K562 (cell line): Measurements from ENCODE around the gene GOLGA8S. TPM values are rescaled to one million over a fixed set of nuclear protein-coding genes. Genes with fewer than 3 reads are reported as not detected.
A peak's percentile ranks its signal among the peaks of the same experiment; 100 is the strongest.
"Not testable (repeated sequence)": the region's sequence is repeated elsewhere in the genome, so short reads cannot be mapped to it uniquely, and the experiment has no call there.

Experiments used
- ATAC-seq: fragments of 200-7000 bp; cut with Tn5 transposase; 3 replicates; pipeline ENCODE4 v1.9.1; 2020; ENCODE audit warnings: moderate library complexity
- Bru-seq: library from RNA; stranded (reverse); fragments of 400-500 nt; gene quantifications from one replicate; lab custom pipeline; 2021; lab: Mats Ljungman, UMichigan
- BruChase-seq, 2 experiments: library from RNA; stranded (reverse); fragments of 400-500 nt; gene quantifications; one replicate each; lab custom pipeline; 2021; lab: Mats Ljungman, UMichigan
- BruUV-seq: library from RNA; stranded (reverse); fragments of 400-500 nt; replicated peaks from 2 replicates; lab custom pipeline; 2021; lab: Mats Ljungman, UMichigan
- CTCF ChIA-PET: fragments of 300-600 bp; formaldehyde crosslinking; extraction: SDS; loops from one replicate; lab custom pipeline; 2021; ENCODE audit warnings: low intra/inter-chr PET ratio; lab: Yijun Ruan, JAX
- POLR2A ChIA-PET: fragments of 300-600, 350-650 bp; sonication (Branson Sonifier 250); formaldehyde crosslinking; extraction: SDS; loops from one replicate; lab custom pipeline; 2021; ENCODE audit warnings: antibody characterized with exemption, inconsistent platforms; lab: Yijun Ruan, JAX
- DNase-seq, 4 experiments: peaks; one replicate each; pipeline versions ENCODE4 v3.0.0 to v3.0.0-alpha.2; 2011 to 2018; ENCODE audit warnings: low spot score in 3 of 4, mixed read lengths in 3 of 4; ENCODE audit errors: extremely low read depth in 1 of 4
- FAIRE-seq: peaks from 2 replicates; lab custom pipeline; 2011; peaks lifted over from hg19 to GRCh38; lab: Jason Lieb, UNC
- H2AFZ ChIP-seq: 2 replicates; pipeline ENCODE4 v1.6.0; 2011; ENCODE audit warnings: low read depth, low read length, control low read depth, inconsistent platforms
- H3K27ac ChIP-seq: fragments of 200-600 bp; 3 replicates; pipeline ENCODE4 v1.8.0; 2011; ENCODE audit warnings: low read depth, mild to moderate bottlenecking, control low read depth, inconsistent platforms, low read length, moderate library complexity, mixed read lengths; ENCODE audit errors: extremely low read depth
- H3K27me3 ChIP-seq, 2 experiments: fragments of 300-600 bp in 1 of 2; 2 replicates in 1 of 2; 3 replicates in 1 of 2; pipeline versions ENCODE4 v1.6.0 to v1.8.0; 2011; ENCODE audit warnings: inconsistent platforms in 2 of 2, low read length in 2 of 2, mild to moderate bottlenecking in 1 of 2, mixed read lengths in 1 of 2, moderate library complexity in 1 of 2; ENCODE audit not compliant: control insufficient read depth in 2 of 2, insufficient read depth in 2 of 2
- H3K36me3 ChIP-seq: fragments of 300-600 bp; 3 replicates; pipeline ENCODE4 v1.8.0; 2011; ENCODE audit warnings: mild to moderate bottlenecking, low read length, inconsistent platforms; ENCODE audit not compliant: control insufficient read depth, insufficient read depth
- H3K4me1 ChIP-seq, 2 experiments: fragments of 200-600 bp in 1 of 2; replicated peaks in 1 of 2; 2 replicates in 1 of 2; 3 replicates in 1 of 2; pipeline versions ENCODE4 v1.5.1 to v1.8.0; 2011; ENCODE audit warnings: inconsistent platforms in 2 of 2, low read length in 2 of 2, mild to moderate bottlenecking in 1 of 2, mixed read lengths in 1 of 2, moderate library complexity in 1 of 2; ENCODE audit not compliant: control insufficient read depth in 2 of 2, insufficient read depth in 2 of 2
- H3K4me2 ChIP-seq: 2 replicates; pipeline ENCODE4 v1.6.1; 2011; ENCODE audit warnings: low read length, control low read depth, inconsistent platforms, mixed read lengths; ENCODE audit not compliant: insufficient read depth
- H3K4me3 ChIP-seq: fragments of 200-600 bp; sonication (generic), shearing (Covaris generic); 2 replicates; pipeline ENCODE4 v1.5.1; 2016; ENCODE audit warnings: control low read depth, inconsistent platforms
- H3K79me2 ChIP-seq: fragments of 200-600 bp; 3 replicates; pipeline ENCODE4 v1.8.0; 2011; ENCODE audit warnings: low read length, inconsistent platforms; ENCODE audit not compliant: control insufficient read depth, insufficient read depth
- H3K9ac ChIP-seq, 2 experiments: 2 replicates each; pipeline versions ENCODE4 v1.6.0 to v1.6.1; 2011; ENCODE audit warnings: low read depth in 2 of 2, low read length in 2 of 2, control low read depth in 1 of 2, inconsistent platforms in 1 of 2, mild to moderate bottlenecking in 1 of 2, mixed read lengths in 1 of 2; ENCODE audit not compliant: insufficient read depth in 1 of 2
- H3K9me1 ChIP-seq: one replicate; pipeline ENCODE4 v1.6.0; 2011; ENCODE audit warnings: inconsistent platforms, mild to moderate bottlenecking, low read length, moderate library complexity; ENCODE audit not compliant: control insufficient read depth, insufficient read depth
- H3K9me3 ChIP-seq: replicated peaks from 2 replicates; pipeline ENCODE4 v1.5.1; 2011; ENCODE audit warnings: low read depth, low read length, inconsistent platforms; ENCODE audit not compliant: control insufficient read depth, insufficient read depth
- H4K20me1 ChIP-seq: replicated peaks from 2 replicates; pipeline ENCODE4 v1.6.1; 2011; ENCODE audit warnings: low read length, inconsistent platforms, mixed read lengths; ENCODE audit not compliant: control insufficient read depth, insufficient read depth
- WGBS: fragments of 100-300 bp; shearing (Covaris generic); methylation state at CpG from one replicate; pipeline ENCODE4 v1.1.6; 2016; ENCODE audit warnings: low coverage, mixed read lengths; ENCODE audit not compliant: insufficient coverage; ENCODE audit errors: missing lambda C conversion rate; 5-methylcytosine and 5-hydroxymethylcytosine counted together
- in situ Hi-C: fragments of 300-500 bp; cut with MboI; formaldehyde crosslinking; loops from 4 replicates; pipeline ENCODE4 v1.15.0; 2018; ENCODE audit warnings: inconsistent platforms, mixed read lengths
- intact Hi-C: fragments of 100-400 bp; cut with micrococcal nuclease; formaldehyde crosslinking; loops from 2 replicates; pipeline ENCODE4 v1.14.2; 2022
- long read RNA-seq, 3 experiments: library from polyadenylated mRNA in 2 of 3; library from RNA in 1 of 3; unstranded in 2 of 3; stranded (forward) in 1 of 3; transcript quantifications; one replicate each; pipeline ENCODE4 v2.0.0, GENCODE V29; 2019 to 2022
- polyA minus RNA-seq, 3 experiments: library from RNA; depleted of rRNA, polyadenylated mRNA; stranded (reverse); fragments of >200 nt; gene quantifications; 2 replicates each; pipeline ENCODE4 v1.2.3, GENCODE V29; 2011
- polyA plus RNA-seq, 8 experiments: library from polyadenylated mRNA; depleted of rRNA in 4 of 8; stranded (reverse) in 5 of 8; unstranded in 3 of 8; fragments of >200 nt; fragmentation: Nextera tagmentation in 2 of 8; fragmentation: Illumina TruSeq in 1 of 8; extraction: Ambion mirVana in 2 of 8; extraction: Trizol in 1 of 8; gene quantifications; 2 replicates each; pipeline versions ENCODE4 v1.2.1 to v1.2.3, GENCODE V29; 2011 to 2014; ENCODE audit warnings: inconsistent platforms in 1 of 8, missing spikeins in 1 of 8
- total RNA-seq, 7 experiments: library from RNA; depleted of rRNA in 6 of 7; stranded (reverse); fragments of >200 nt in 6 of 7; fragmentation: Illumina TruSeq in 2 of 7; extraction: Trizol in 2 of 7; gene quantifications; 2 replicates each; pipeline versions ENCODE4 v1.2.1 to v1.2.3, GENCODE V29; 2011 to 2021; ENCODE audit warnings: low replicate concordance in 1 of 7

GOLGA8S gene
- total RNA-seq (2011; cell fraction: chromatin; rRNA removed; ENCODE audit: low replicate concordance) = not detected in 2 replicates
- total RNA-seq (2011; cell fraction: nucleolus; rRNA removed) = not detected in 2 replicates
- total RNA-seq (2011; cell fraction: nucleoplasm; rRNA removed) = not detected in 2 replicates
- not detected in 2 replicates for total RNA-seq (2014; rRNA removed)
- not detected in 2 replicates for total RNA-seq (2014; rRNA removed; fragmentation: Illumina TruSeq; extraction: Trizol)
- not detected in 2 replicates for total RNA-seq (2015; rRNA removed; fragmentation: Illumina TruSeq; extraction: Trizol)
- total RNA-seq (2021) = not detected in 2 replicates
- 0.01 TPM in 1 of 2 replicates, not detected in the other for polyA plus RNA-seq (2011; rRNA removed)
- not detected in 2 replicates for polyA plus RNA-seq (2011; cell fraction: cytosol; rRNA removed)
- not detected in 2 replicates for polyA plus RNA-seq (2011; cell fraction: nucleus; rRNA removed)
- polyA plus RNA-seq (2012) = 0.03 TPM in 1 of 2 replicates, not detected in the other
- polyA plus RNA-seq (2014; fragmentation: Illumina TruSeq; extraction: Trizol) = not detected in 2 replicates
- polyA plus RNA-seq (2014; fragmentation: Nextera tagmentation; extraction: Ambion mirVana) = under 1 TPM in 1 of 2 experiments, not detected in 1; 0.01 TPM
- polyA plus RNA-seq (2014; rRNA removed) = not detected in 2 replicates
- not detected in 2 replicates for polyA minus RNA-seq (2011; rRNA and poly(A)+ RNA removed)
- not detected in 2 replicates for polyA minus RNA-seq (2011; cell fraction: cytosol; rRNA and poly(A)+ RNA removed)
- polyA minus RNA-seq (2011; cell fraction: nucleus; rRNA and poly(A)+ RNA removed) = not detected in 2 replicates
- not detected for Bru-seq, nascent RNA
- BruChase-seq, experiment 1, labeled RNA remaining after a 2-hour chase = not detected
- not detected for BruChase-seq, experiment 2, labeled RNA remaining after a 6-hour chase
- long read RNA-seq, experiment 1 = 0 reads
- long read RNA-seq, experiment 2 = 0 reads
- long read RNA-seq, experiment 3 = 0 reads

GRCh38 chr15:23354448-23354847 is at the start of gene GOLGA8S:
GOLGA8S (plus strand) TSS chr15:23354748; CDS start chr15:23354810, 62 bp downstream.
- no CpG with 5 or more reads among the region's 8 CpGs for WGBS
- in situ Hi-C loops, FAIRE-seq, ATAC-seq, CTCF ChIA-PET, H3K79me2 ChIP-seq, H3K9me3 ChIP-seq, POLR2A ChIA-PET, H3K4me1 ChIP-seq, H3K27ac ChIP-seq, H3K36me3 ChIP-seq, H3K4me3 ChIP-seq, H3K9ac ChIP-seq, H4K20me1 ChIP-seq, H3K4me2 ChIP-seq, DNase-seq, BruUV-seq, H2AFZ ChIP-seq, H3K9me1 ChIP-seq, H3K27me3 ChIP-seq, intact Hi-C loops: not testable (repeated sequence)

GRCh38 chr15:23304805-23305204 is 49.7 kb upstream of the GOLGA8S start:
- H3K27me3 ChIP-seq, FAIRE-seq, H4K20me1 ChIP-seq, H3K9me1 ChIP-seq, ATAC-seq, CTCF ChIA-PET, DNase-seq, H3K36me3 ChIP-seq, H3K4me2 ChIP-seq, H3K27ac ChIP-seq, POLR2A ChIA-PET, H2AFZ ChIP-seq, H3K9me3 ChIP-seq, H3K4me1 ChIP-seq, intact Hi-C loops, H3K9ac ChIP-seq, in situ Hi-C loops, BruUV-seq: not testable (repeated sequence)
- Histone ChIP-seq H3K79me2 (peaks cover 22% of the 10 kb centered on the region), H3K4me3 (peak overlapping the region; percentile 17; the same call in 1 of the 2 replicates)
- 18% methylated on average over 2 of the region's 4 CpGs for WGBS

GRCh38 chr15:23305921-23306320 is 48.6 kb upstream of the GOLGA8S start:
- H3K27ac ChIP-seq, H3K4me1 ChIP-seq, CTCF ChIA-PET, POLR2A ChIA-PET, H3K9ac ChIP-seq, BruUV-seq, H4K20me1 ChIP-seq, DNase-seq, H3K9me3 ChIP-seq, H2AFZ ChIP-seq, H3K27me3 ChIP-seq, intact Hi-C loops, H3K4me2 ChIP-seq, H3K4me3 ChIP-seq, H3K36me3 ChIP-seq, H3K9me1 ChIP-seq, in situ Hi-C loops, FAIRE-seq, ATAC-seq: not testable (repeated sequence)
- peaks cover 22% of the 10 kb centered on the region for H3K79me2 ChIP-seq
- WGBS = no CpG with 5 or more reads among the region's 7 CpGs
